Peyer's patch (tissue), 4 donors: ENCODE data around the gene CDK19. TPM values are rescaled to one million over a fixed set of nuclear protein-coding genes. Genes with fewer than 3 reads are reported as not detected.

Source experiments
- DNase-seq, 3 donors: peaks; one replicate each; pipeline ENCODE4 v3.0.0-alpha.2; 2017 to 2019
- H3K27ac ChIP-seq, 4 donors: fragments of 200-600 bp; sonication (generic); one replicate each; pipeline ENCODE4 v1.5.1; 2016 to 2019
- H3K27me3 ChIP-seq, 2 donors: fragments of 200-600 bp; sonication (generic); one replicate each; pipeline ENCODE4 v1.5.1; 2019
- H3K36me3 ChIP-seq, 3 donors: fragments of 200-600 bp; sonication (generic); one replicate each; pipeline ENCODE4 v1.5.1; 2016 to 2019
- H3K4me1 ChIP-seq, 4 donors: fragments of 200-600 bp; sonication (generic); one replicate each; pipeline ENCODE4 v1.5.1; 2016 to 2019
- H3K4me3 ChIP-seq, 4 donors: fragments of 200-600 bp; sonication (generic); 1 replicate in 3 of 4; 2 replicates in 1 of 4; pipeline ENCODE4 v1.5.1; 2016 to 2019; ENCODE audit warnings: mild to moderate bottlenecking in 1 of 4
- H3K9me3 ChIP-seq, 4 donors: fragments of 200-600 bp; sonication (generic); one replicate each; pipeline ENCODE4 v1.5.1; 2016 to 2019; ENCODE audit warnings: mild to moderate bottlenecking in 1 of 4
- CTCF ChIP-seq, 6 experiments: fragments of 450-650 bp in 4 of 6; fragments of 200-600 bp in 2 of 6; sonication (generic) in 1 of 6; IDR thresholded peaks; one replicate each; pipeline ENCODE4 v1.5.1; 2017 to 2019; ENCODE audit warnings: antibody characterized with exemption in 6 of 6, mild to moderate bottlenecking in 3 of 6, moderate library complexity in 1 of 6
- POLR2A ChIP-seq, 2 donors: fragments of 450-650 bp; IDR thresholded peaks; one replicate each; pipeline ENCODE4 v1.5.1; 2017; ENCODE audit warnings: antibody characterized with exemption in 2 of 2, mild to moderate bottlenecking in 2 of 2, moderate library complexity in 2 of 2
- total RNA-seq, 4 donors: library from RNA; depleted of rRNA; stranded (reverse); fragments of >200 nt; gene quantifications; one replicate each; pipeline ENCODE4 v1.1.0, GENCODE V29; 2016

The CDK19 gene
- total RNA-seq, 4 donors from 2014 or later: 10.5 to 14.6 (median 12.9) TPM

DNA sequence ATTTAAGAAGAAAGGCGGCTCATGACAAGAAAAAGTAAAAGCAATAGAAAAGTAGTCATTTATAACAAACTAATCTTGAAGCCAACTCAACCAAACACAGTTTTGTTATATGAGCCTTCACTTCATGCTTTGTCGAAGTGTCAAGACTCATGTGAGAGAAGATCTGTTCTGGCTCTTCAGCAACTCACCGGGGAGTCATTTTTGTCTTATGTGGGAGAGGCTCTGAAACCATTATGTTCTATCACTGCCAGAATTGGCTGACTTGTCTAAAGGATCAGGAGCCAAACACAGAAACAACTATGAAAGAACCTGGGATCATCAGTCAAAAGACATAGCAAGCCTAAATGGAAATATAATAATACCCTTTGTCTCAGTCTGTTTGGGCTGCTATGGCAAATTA lies 105.2 kb downstream of the CDK19 start:
- Histone ChIP-seq H3K4me3 (no peak overlapping the region), H3K27me3 (no peaks in the 10 kb centered on the region), H3K4me1 (no peaks in the 10 kb centered on the region), H3K36me3 (no peaks in the 10 kb centered on the region), H3K9me3 (no peaks in the 10 kb centered on the region), H3K27ac (no peak overlapping the region)
- TF ChIP-seq POLR2A (IDR thresholded peaks at IDR 0.05) (no peak), CTCF (IDR thresholded peaks at IDR 0.05) (no peak)
- no peak for DNase-seq

DNA sequence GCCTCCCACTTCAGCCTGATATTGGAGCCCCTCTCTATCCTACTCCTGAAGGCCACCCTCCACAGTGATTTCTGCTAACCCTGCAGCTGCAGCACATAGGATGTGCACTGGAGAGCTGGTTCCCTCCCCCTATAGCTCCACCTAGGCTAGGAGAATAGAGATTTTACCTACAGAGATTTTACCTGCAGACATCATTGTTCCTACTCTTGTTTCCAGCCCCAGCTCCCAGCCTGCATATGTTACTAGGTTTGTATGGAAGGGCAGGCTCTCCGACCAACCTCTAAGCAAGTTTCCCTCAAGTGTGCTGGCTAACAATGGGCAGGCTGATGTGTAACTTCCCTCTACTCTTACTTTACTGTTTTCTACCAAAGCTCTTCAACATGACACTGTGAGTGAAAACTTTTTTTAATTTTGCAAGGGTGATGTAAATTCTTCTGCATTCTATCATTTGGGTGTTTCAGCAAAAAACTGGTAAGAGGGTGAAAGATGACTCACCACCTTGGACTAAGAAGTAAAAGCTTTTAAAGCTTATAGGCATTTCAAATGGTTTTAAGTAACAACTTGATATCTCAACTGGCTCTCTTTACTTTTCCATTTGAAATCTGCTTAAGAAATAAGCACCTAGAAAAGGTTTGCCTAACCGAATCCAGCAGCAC lies 106.8 kb downstream of the CDK19 start:
- Histone ChIP-seq H3K36me3 (no peaks in the 10 kb centered on the region), H3K4me1 (no peaks in the 10 kb centered on the region), H3K4me3 (no peak overlapping the region), H3K9me3 (no peaks in the 10 kb centered on the region), H3K27me3 (no peaks in the 10 kb centered on the region), H3K27ac (no peak overlapping the region)
- no peak for DNase-seq
- TF ChIP-seq CTCF (IDR thresholded peaks at IDR 0.05) (no peak), POLR2A (IDR thresholded peaks at IDR 0.05) (no peak)

- H3K27me3 ChIP-seq: no peaks in the 10 kb centered on the region
- H3K4me1 ChIP-seq: no peaks in the 10 kb centered on the region
- H3K9me3 ChIP-seq: no peaks in the 10 kb centered on the region
- no peak for DNase-seq
- H3K4me3 ChIP-seq: no peak overlapping the region
- TF ChIP-seq CTCF (IDR thresholded peaks at IDR 0.05) (no peak), POLR2A (IDR thresholded peaks at IDR 0.05) (no peak)
- no peak overlapping the region for H3K27ac ChIP-seq
- H3K36me3 ChIP-seq: no peaks in the 10 kb centered on the region
Observed at GRCh38 chr6:110705543-110705942, 109.7 kb downstream of the CDK19 start.

- TF ChIP-seq POLR2A (IDR thresholded peaks at IDR 0.05): no peak
- no peak overlapping the region for H3K27ac ChIP-seq
- H3K36me3 ChIP-seq: no peaks in the 10 kb centered on the region
- H3K9me3 ChIP-seq: no peaks in the 10 kb centered on the region
- no peaks in the 10 kb centered on the region for H3K4me1 ChIP-seq
- no peak overlapping the region for H3K4me3 ChIP-seq
- DNase-seq: no peak
- no peaks in the 10 kb centered on the region for H3K27me3 ChIP-seq
Observed at GRCh38 chr6:110703906-110704594, 111.2 kb downstream of the CDK19 start.

GRCh38 chr6:110703010-110703905 lies 112.0 kb downstream of the CDK19 start:
- H3K27ac ChIP-seq: no peak overlapping the region
- H3K9me3 ChIP-seq: no peaks in the 10 kb centered on the region
- no peak overlapping the region for H3K4me3 ChIP-seq
- H3K36me3 ChIP-seq: no peaks in the 10 kb centered on the region
- no peak for TF ChIP-seq CTCF (IDR thresholded peaks at IDR 0.05)
- no peak for TF ChIP-seq POLR2A (IDR thresholded peaks at IDR 0.05)
- H3K4me1 ChIP-seq: no peaks in the 10 kb centered on the region
- no peaks in the 10 kb centered on the region for H3K27me3 ChIP-seq
- DNase-seq: no peak

DNA sequence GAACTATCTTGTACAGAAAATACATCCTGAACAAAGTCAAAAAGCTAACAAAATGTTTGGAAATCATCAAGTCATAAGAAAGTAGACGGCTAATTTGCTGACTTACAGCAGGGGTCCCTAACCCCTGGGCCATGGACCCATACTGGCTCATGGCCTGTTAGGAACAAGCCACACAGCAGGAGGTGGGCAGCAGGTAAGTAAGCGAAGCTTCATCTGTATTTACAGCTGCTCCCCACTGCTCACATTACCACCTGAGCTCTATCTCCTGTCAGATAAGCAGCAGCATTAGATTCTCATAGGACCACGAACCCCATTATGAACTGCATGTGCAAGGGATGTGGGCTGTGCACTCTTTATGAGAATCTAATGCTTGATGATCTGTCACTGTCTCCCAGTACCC lies 115.5 kb downstream of the CDK19 start:
- H3K9me3 ChIP-seq: no peaks in the 10 kb centered on the region
- H3K27ac ChIP-seq: no peak overlapping the region
- H3K27me3 ChIP-seq: no peaks in the 10 kb centered on the region
- DNase-seq: no peak
- no peak overlapping the region for H3K4me3 ChIP-seq
- H3K4me1 ChIP-seq: no peaks in the 10 kb centered on the region
- no peaks in the 10 kb centered on the region for H3K36me3 ChIP-seq
- no peak for TF ChIP-seq CTCF (IDR thresholded peaks at IDR 0.05)
- no peak for TF ChIP-seq POLR2A (IDR thresholded peaks at IDR 0.05)
